NCI-H1436 treated with DMSO at 0.1 percent for 48 hours (cell line): ENCODE measurements around the gene CDS2.

Source experiments
- DNase-seq: peaks from one replicate; lab custom pipeline; 2025; lab: John Stamatoyannopoulos, UW

Gene CDS2

DNA sequence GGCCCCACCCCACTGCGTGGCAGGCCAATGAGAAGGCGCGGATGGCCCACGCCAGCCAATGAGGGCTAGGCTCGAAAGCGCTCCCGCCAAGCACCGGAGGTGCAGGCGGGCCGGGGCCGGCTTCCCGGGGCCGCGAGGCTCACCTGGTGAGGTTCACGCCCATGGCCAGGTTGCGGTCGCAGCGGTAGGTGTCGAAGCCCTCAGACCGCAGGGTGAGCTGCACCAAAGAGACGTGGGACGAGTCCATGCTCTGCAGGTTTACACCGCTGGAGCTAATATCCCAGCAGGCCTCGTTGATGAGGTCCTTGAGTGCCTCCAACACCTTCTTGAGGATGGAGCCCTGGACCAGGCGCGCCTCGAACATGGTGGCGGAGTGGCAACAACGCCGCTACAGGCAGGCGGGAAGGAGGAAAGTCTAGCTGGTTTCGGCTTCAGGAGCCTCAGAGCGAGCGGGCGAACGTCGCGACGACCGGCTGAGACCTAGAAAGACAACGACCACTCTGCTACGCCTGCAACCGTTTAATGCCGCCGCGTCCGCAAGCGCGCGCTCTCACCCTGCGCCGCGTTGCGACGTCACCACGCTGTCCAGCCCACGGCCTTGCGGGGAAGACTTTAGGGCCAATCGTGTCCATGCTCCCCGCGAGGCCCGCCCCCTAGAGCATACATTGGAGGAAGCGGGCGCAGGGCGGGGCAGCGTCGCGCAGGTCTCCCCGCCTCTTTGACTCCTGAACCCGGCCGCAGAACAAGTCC is 7.2 kb upstream of the CDS2 start, which contains the start of gene PCNA:
Gene PCNA (minus strand): TSS at position 524 of the 750 bp plus-strand sequence. CDS start 160 bp downstream, at position 364.
- peak; percentile 95 for DNase-seq

DNA sequence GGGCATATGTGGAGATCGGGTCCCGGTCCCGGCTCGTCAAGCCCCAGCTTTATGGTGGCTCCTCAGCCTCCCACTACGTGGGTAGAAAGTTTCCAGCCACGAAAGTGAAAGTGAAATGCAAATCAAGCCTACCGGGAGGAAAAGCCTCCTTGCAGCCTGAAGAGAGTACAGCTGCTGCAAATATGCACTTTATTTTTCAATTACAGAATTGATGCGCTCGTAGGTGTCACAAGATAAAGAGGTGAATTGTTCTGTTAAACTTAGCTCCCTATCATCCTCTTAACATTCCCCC is 6.7 kb upstream of the CDS2 start:
- no peak for DNase-seq

- DNase-seq, result no peak
These were observed 3.9 kb upstream of the CDS2 start for GRCh38 chr20:5122873-5123260.

- no peak for DNase-seq
These were observed 523 bp downstream of the CDS2 start for GRCh38 chr20:5127204-5127858.

- no peak for DNase-seq
These were observed 1.1 kb downstream of the CDS2 start for GRCh38 chr20:5127859-5128424.

DNA sequence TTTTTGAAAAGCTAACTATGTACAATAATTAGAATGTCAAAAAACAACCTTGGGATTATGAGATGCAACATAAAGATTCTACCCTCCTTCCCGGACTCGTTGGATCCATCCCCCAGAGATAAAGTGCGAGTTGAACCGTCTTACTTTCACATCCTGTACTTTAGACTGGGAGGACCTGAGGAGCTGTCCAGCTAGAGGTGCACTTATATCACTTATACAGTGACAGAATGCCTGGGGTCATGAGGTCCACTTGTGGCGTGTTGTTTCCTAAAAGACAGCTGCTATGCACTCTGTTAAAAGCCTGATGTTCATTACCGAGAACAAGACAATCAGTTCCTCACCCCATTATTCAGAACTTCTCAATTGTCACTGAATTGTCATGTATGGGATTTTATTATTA is 2.1 kb downstream of the CDS2 start:
- no peak for DNase-seq

DNA sequence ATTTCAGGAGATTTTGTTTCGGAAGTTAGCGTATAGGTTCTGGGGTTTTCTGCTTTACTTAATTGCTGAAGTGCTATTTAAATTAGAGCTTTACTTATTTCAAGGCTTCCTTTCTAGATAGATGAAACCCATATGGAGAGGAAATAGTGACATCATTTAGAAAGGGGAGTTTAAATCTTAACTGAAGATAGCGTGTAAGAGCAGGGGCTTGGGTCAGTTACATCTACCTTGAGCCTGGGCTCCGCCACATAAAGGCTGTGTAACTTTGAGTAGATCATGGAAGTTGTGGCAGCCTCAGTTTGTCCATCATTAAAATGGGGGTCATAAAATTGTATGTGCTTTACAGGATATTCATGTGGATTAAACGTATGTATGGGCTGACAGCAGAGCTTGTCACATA is 4.7 kb downstream of the CDS2 start:
- no peak for DNase-seq

DNA sequence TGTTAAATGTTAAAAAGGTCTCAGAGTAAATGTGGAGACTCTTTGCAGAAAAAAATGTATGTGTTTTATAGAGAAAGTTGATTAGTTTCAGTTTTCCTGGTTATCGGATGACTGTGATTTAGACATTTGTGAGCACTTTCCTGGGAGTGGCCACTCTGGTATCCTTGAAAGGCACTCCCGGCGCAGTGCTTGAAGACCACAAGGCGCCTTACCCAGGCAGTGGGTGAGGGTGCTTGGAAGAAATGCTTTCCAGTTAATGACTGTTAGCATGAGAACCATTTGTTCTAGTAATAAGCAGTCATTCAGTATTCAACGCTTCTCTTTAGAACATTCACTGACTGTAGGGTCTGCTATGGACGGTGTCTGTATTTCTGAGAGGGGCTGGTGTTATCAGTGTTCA is 7.2 kb downstream of the CDS2 start:
- DNase-seq, result no peak

GRCh38 chr20:5135363-5136012 is 8.7 kb downstream of the CDS2 start:
- no peak for DNase-seq

GRCh38 chr20:5136096-5136495 is 9.3 kb downstream of the CDS2 start:
- DNase-seq, result no peak

GRCh38 chr20:5140195-5140594 is 13.4 kb downstream of the CDS2 start:
- DNase-seq, result no peak

DNA sequence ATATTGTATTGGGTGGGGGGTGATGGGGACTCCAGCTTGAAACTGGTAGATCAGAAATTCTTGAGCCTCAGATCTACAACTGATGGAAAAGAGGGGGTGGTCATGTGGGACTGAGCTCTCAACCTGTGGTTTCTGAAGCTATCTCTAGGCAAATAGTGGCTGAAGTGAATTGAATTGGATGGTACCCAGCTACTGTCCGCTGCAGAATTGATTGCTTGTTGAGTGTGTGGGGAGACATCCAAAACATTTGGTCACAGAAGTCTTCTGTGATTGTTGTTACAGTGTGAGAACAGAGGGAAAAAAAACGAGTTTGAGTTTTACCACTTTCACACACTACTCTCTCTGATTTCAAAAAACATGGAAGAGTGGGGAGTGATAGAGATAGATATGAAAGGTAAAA is 14.8 kb downstream of the CDS2 start:
- no peak for DNase-seq

DNA sequence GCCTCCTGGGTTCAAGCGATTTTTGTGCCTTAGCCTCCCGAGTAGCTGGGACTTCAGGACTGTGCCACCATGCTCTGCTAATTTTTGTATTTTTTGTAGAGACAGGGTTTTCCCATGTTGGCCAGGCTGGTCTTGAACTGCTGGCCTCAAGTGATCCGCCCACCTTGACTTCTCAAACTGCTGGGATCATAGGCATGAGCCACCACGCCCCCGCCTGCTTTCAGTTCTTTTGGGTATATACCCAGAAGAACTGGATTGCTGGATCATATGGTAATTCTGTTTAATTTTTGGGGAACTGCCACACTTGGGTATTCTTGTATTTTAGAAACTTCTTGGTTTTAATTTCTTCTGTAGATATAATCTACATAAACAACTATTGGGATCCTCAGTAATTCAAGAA is 17.0 kb downstream of the CDS2 start:
- no peak for DNase-seq

- no peak for DNase-seq
These were observed 18.7 kb downstream of the CDS2 start for GRCh38 chr20:5145365-5146098.

DNA sequence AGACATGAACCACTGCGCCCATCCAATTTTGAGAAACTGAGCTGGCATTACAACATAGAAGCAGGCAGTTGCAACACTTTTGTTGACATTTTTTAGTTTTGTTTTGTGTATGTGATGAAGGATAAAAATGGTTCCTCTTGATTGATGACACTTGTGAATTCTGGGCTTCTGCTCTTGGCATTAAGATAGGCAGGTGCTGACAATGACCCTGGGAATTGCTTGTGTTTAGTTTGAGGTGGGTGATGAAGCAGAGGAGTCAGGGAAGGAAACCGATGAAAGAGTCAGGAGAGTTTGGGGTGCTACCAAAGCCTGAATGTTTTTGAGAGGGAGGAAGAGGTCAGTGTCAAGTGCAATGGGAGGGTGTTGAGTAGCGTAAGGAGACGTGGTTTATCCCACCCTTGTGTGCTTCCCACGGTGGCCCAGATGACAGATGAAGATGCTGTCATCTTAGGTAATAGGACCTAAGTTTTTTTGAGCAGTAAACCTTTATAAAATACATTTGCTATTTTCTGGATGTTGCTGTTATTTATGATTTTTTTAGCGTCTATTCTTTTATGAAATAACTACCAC is 19.4 kb downstream of the CDS2 start:
- DNase-seq, result no peak

DNA sequence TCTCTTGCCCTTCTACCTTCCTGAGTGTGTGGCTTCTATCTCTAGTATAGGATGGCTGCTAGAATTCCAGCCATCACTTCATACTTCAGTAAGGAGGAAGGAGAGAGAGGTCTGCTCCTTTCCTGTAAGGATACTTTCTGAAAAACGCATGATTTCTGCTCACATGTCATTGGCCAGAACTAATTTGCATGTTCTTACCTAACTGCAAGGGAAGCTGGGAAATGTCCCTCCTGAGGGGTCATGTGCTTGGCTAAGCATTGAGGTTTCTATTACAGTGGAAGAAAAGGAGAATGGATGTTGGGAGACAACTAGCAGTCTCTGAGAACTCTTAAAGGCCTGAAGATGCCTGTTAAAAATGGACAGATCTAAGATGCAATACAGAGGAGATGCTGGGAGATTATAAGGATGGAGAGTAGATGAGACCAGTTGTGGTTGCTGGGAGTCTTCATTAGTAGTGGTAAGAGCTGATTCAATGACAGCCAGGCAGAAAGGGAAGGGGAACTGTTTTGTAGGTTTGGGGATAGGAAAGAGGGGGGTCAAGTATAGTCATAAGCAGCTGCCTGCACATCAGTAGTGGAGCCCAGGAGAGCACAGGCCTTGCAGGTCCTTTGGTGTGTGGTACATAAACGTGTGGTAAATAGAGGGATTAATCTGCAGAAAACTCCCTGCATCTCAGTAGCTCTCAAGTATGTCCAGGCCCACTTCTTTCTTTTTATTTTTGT is 20.2 kb downstream of the CDS2 start:
- no peak for DNase-seq

DNA sequence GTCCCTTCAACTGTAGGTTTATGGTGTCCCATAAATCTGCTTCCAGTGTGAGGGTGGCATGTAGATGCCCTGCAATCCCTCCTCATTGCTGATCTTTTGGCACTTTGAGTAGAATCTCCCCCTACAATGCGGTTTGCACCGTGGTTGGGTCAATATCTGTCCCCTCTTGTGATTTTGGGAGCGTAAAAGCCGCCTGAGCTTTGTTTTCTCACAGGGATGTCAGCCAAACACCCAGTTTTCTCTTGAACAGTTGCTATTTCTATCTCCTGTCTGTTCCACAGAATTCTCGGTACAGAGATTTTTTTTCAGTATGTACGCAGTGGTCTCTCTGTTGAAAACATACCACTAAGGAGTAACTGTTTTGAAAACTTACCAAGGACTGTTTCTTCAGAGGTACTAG is 21.8 kb downstream of the CDS2 start:
- DNase-seq, result no peak

GRCh38 chr20:5149892-5150225 is 23.1 kb downstream of the CDS2 start:
- no peak for DNase-seq

DNA sequence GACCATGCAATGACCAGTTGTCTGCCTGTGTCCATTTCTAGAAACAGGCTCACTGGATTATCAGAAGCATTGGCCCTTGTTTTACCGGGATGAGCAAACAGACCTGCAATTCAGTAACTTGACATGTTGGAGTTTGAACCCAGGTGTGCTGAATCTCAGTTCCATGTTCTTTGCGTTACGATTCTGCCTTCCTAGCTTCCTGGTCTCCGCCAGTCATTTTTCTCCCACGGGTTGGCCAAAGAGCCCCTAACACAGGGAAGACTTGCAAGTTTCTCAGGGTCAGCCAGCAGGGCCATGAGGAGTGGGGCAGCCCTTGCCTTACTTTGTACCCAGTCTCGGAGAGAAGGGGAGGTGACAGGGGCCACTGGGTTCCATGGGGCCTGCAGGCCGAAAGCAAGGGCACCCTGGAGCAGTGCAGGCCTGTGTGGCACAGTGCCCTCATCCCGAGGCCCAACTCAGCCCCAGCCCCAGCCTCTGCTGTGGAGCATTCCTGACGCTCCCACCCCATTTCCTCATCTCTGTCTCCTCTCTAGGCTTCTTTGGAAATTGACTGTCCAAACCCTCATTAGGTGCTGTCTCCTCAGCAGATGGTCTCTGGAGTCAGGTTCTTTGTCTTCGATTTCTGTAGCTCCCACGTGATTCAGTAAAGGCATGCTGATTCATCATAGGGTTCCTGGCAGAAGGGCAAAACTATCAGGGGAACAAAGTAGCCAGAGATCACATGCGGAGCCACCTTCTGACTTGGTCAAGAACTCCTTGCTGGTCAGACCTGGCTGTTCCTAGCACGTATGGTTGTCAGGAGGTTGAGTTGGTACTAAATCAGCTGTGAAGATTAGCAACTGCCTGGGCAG is 23.6 kb downstream of the CDS2 start:
- DNase-seq, result no peak

DNA sequence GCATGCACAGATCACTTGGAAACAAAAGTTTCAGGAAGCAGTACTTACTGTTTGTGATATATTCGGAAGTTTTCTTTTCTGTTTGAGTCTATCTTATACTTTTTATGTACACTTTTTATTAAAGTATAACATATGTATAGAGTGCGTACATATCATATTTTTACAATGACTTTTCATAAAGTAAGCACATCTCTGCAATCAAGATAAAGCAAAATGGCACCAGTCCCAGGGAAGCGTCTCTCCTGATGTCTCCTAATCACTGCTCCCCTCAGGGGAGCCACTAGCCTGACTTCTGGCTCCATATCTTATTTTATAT is 26.3 kb downstream of the CDS2 start:
- DNase-seq, result no peak
